Ecto neural progenitor cell (in vitro differentiated cells): ENCODE data around the gene NKX2-2.
A peak's percentile ranks its signal among the peaks of the same experiment; 100 is the strongest.

Experiments used
- DNase-seq: peaks from one replicate; pipeline ENCODE4 v3.0.0-alpha.2; 2018; ENCODE audit warnings: low spot score

Gene NKX2-2

GRCh38 chr20:21521596-21522480, 8.0 kb upstream of the NKX2-2 start:
- peak; percentile 62 for DNase-seq

- DNase-seq = peak; percentile 79
Measured at GRCh38 chr20:21520702-21521595, 7.1 kb upstream of the NKX2-2 start.

- DNase-seq = no peak
Measured at GRCh38 chr20:21519136-21519584, 5.3 kb upstream of the NKX2-2 start.

- DNase-seq = no peak
Measured at GRCh38 chr20:21518292-21518991, 4.6 kb upstream of the NKX2-2 start.

- no peak for DNase-seq
Measured at GRCh38 chr20:21517566-21518277, 3.9 kb upstream of the NKX2-2 start.

- DNase-seq = peak; percentile 55
Measured at GRCh38 chr20:21516861-21517565, 3.1 kb upstream of the NKX2-2 start.

- no peak for DNase-seq
Measured at GRCh38 chr20:21516180-21516567, 2.3 kb upstream of the NKX2-2 start.

GRCh38 chr20:21515300-21516179, 1.7 kb upstream of the NKX2-2 start:
- DNase-seq = peak; percentile 77

- peak; percentile 71 for DNase-seq
Measured at GRCh38 chr20:21514553-21515251, 838 bp upstream of the NKX2-2 start.

GRCh38 chr20:21513181-21513663, 642 bp downstream of the NKX2-2 start:
- DNase-seq = peak; percentile 55

GRCh38 chr20:21512634-21513180, 1.2 kb downstream of the NKX2-2 start:
- DNase-seq = peak; percentile 52

- DNase-seq = peak; percentile 64
Measured at GRCh38 chr20:21511850-21512633, 1.8 kb downstream of the NKX2-2 start.

- DNase-seq = no peak
Measured at GRCh38 chr20:21511485-21511849, 2.4 kb downstream of the NKX2-2 start.

- DNase-seq = peak; percentile 53
Measured at GRCh38 chr20:21510414-21511384, 3.2 kb downstream of the NKX2-2 start.

GRCh38 chr20:21509597-21510371, 4.1 kb downstream of the NKX2-2 start:
- peak; percentile 61 for DNase-seq

- no peak for DNase-seq
Measured at GRCh38 chr20:21509079-21509596, 4.7 kb downstream of the NKX2-2 start.
